CD4-positive, alpha-beta T cell treated with Interleukin-10 for 1 hour (primary cell): ENCODE measurements around the gene DOCK4.

Experiments
- DNase-seq: peaks from one replicate; pipeline ENCODE4 v3.0.0-alpha.2; 2020

Gene DOCK4

GRCh38 chr7:112160130-112160770, 45.9 kb downstream of the DOCK4 start:
- DNase-seq: no peak

- no peak for DNase-seq
Measured at GRCh38 chr7:112159351-112159750, 46.8 kb downstream of the DOCK4 start.

- no peak for DNase-seq
Measured at GRCh38 chr7:112157072-112157471, 49.1 kb downstream of the DOCK4 start.

GRCh38 chr7:112156412-112156811, 49.8 kb downstream of the DOCK4 start:
- no peak for DNase-seq

GRCh38 chr7:112154690-112155089, 51.5 kb downstream of the DOCK4 start:
- no peak for DNase-seq

- DNase-seq: no peak
Measured at GRCh38 chr7:112152186-112152585, 54.0 kb downstream of the DOCK4 start.

- DNase-seq: no peak
Measured at GRCh38 chr7:112150823-112151641, 55.2 kb downstream of the DOCK4 start.

GRCh38 chr7:112149734-112150133, 56.5 kb downstream of the DOCK4 start:
- DNase-seq: no peak

GRCh38 chr7:112147793-112148361, 58.3 kb downstream of the DOCK4 start:
- DNase-seq: no peak

- no peak for DNase-seq
Measured at GRCh38 chr7:112145206-112145605, 61.0 kb downstream of the DOCK4 start.

GRCh38 chr7:112144284-112145059, 61.7 kb downstream of the DOCK4 start:
- no peak for DNase-seq

- no peak for DNase-seq
Measured at GRCh38 chr7:112143582-112143981, 62.6 kb downstream of the DOCK4 start.

GRCh38 chr7:112143136-112143535, 63.1 kb downstream of the DOCK4 start:
- DNase-seq: no peak

- no peak for DNase-seq
Measured at GRCh38 chr7:112140600-112140999, 65.6 kb downstream of the DOCK4 start.

- DNase-seq: no peak
Measured at GRCh38 chr7:112138938-112139337, 67.3 kb downstream of the DOCK4 start.

GRCh38 chr7:112138325-112138852, 67.8 kb downstream of the DOCK4 start:
- DNase-seq: no peak

- no peak for DNase-seq
Measured at GRCh38 chr7:112137141-112138101, 68.8 kb downstream of the DOCK4 start.

GRCh38 chr7:112136271-112137008, 69.8 kb downstream of the DOCK4 start:
- no peak for DNase-seq

- DNase-seq: no peak
Measured at GRCh38 chr7:112135815-112136214, 70.4 kb downstream of the DOCK4 start.

- no peak for DNase-seq
Measured at GRCh38 chr7:112134039-112134438, 72.2 kb downstream of the DOCK4 start.

GRCh38 chr7:112133328-112133727, 72.9 kb downstream of the DOCK4 start:
- no peak for DNase-seq
